Activated naive CD8-positive, alpha-beta T cell treated with anti-CD3 and anti-CD28 coated beads for 36 hours (primary cell): ENCODE results near the gene CBLN3. TPM values are rescaled to one million over a fixed set of nuclear protein-coding genes. Genes with fewer than 3 reads are reported as not detected.
A peak's percentile ranks its signal among the peaks of the same experiment; 100 is the strongest.
"Not testable (repeated sequence)": the region's sequence is repeated elsewhere in the genome, so short reads cannot be mapped to it uniquely, and the experiment has no call there.

Experiments used
- DNase-seq: peaks from one replicate; pipeline ENCODE4 v3.0.0; 2021
- H3K27ac Mint-ChIP-seq: one replicate; pipeline ENCODE4 v1.8.0; 2022; ENCODE audit warnings: mild to moderate bottlenecking, moderate library complexity, mixed read lengths
- H3K27me3 Mint-ChIP-seq: one replicate; pipeline ENCODE4 v1.8.0; 2022; ENCODE audit warnings: mild to moderate bottlenecking, mixed read lengths
- H3K36me3 Mint-ChIP-seq: one replicate; pipeline ENCODE4 v1.8.0; 2021; ENCODE audit warnings: mild to moderate bottlenecking, mixed read lengths
- H3K4me1 Mint-ChIP-seq: one replicate; pipeline ENCODE4 v1.8.0; 2021; ENCODE audit warnings: mixed read lengths
- H3K4me3 Mint-ChIP-seq: one replicate; pipeline ENCODE4 v1.8.0; 2022; ENCODE audit warnings: mild to moderate bottlenecking, moderate library complexity, mixed read lengths
- H3K9me3 Mint-ChIP-seq: one replicate; pipeline ENCODE4 v1.8.0; 2022; ENCODE audit warnings: mixed read lengths
- total RNA-seq, 2 experiments: library from RNA; stranded (reverse); gene quantifications; one replicate each; pipeline ENCODE4 v1.2.3, GENCODE V29; 2021

The CBLN3 gene
- 1 to 10 TPM; 5.5 to 6.4 TPM for total RNA-seq

- no peaks in the 10 kb centered on the region for H3K27me3 Mint-ChIP-seq
- peaks cover 44% of the 10 kb centered on the region for H3K4me1 Mint-ChIP-seq
- peak; percentile 90 for DNase-seq
- H3K4me3 Mint-ChIP-seq: peak within 1 kb of the TSS; percentile 92
- no peaks in the 10 kb centered on the region for H3K9me3 Mint-ChIP-seq
- H3K27ac Mint-ChIP-seq: peak within 1 kb of the TSS; percentile 97
- peaks cover 19% of the 10 kb centered on the region for H3K36me3 Mint-ChIP-seq
Observed at GRCh38 chr14:24429395-24430142, at the start of gene CBLN3, which contains the start of gene KHNYN. Gene CBLN3, minus strand, starts transcription at chr14:24429668. Its CDS starts 614 bp downstream, at chr14:24429054. Gene KHNYN, plus strand, starts transcription at chr14:24429954. Its CDS starts 777 bp downstream, at chr14:24430731.

DNA sequence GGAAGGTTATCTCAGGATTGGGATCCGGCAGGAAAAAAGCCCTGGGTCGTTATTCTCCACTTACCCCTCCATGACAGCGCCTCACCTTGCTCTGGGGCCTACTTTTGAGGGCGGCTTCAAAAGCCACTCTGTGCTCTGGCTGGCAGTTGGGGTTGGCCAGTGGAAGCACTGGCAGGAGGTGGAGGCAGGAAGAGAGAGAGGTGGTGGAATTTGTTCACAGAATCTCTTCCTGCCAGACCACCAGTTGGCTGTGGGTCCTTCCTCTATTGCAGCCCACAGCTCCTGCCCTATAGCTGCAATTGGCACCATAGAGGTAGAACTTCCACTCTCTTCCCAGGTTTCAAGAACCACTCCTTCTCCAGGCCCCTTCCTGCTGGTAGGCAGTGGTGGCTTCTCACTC lies 45.8 kb upstream of the CBLN3 start:
- no peak overlapping the region for H3K4me3 Mint-ChIP-seq
- peaks cover 10% of the 10 kb centered on the region for H3K36me3 Mint-ChIP-seq
- H3K27ac Mint-ChIP-seq: no peak overlapping the region
- H3K27me3 Mint-ChIP-seq: no peaks in the 10 kb centered on the region
- H3K9me3 Mint-ChIP-seq: peaks cover 6% of the 10 kb centered on the region
- no peak for DNase-seq
- no peaks in the 10 kb centered on the region for H3K4me1 Mint-ChIP-seq

- Mint-ChIP-seq H3K4me1 (peaks cover 5% of the 10 kb centered on the region), H3K9me3 (peaks cover 4% of the 10 kb centered on the region), H3K27me3 (no peaks in the 10 kb centered on the region), H3K4me3 (no peak overlapping the region), H3K36me3 (peaks cover 8% of the 10 kb centered on the region), H3K27ac (no peak overlapping the region)
- no peak for DNase-seq
Observed at GRCh38 chr14:24473211-24473610, 43.7 kb upstream of the CBLN3 start.

DNA sequence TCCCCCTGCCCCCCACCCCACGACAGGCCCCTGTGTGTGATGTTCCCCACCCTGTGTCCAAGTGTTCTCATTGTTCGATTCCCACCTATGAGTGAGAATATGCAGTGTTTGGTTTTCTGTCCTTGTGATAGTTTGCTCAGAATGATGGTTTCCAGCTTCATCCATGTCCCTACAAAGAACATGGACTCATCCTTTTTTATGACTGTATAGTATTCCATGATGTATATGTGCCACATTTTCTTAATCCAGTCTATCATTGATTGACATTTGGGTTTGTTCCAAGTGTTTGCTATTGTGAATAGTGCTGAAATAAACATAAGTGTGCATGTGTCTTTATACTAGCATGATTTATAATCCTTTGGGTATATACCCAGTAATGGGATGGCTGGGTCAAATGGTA lies 41.0 kb upstream of the CBLN3 start:
- H3K36me3 Mint-ChIP-seq: peaks cover 15% of the 10 kb centered on the region
- DNase-seq, H3K4me3 Mint-ChIP-seq: not testable (repeated sequence)

DNA sequence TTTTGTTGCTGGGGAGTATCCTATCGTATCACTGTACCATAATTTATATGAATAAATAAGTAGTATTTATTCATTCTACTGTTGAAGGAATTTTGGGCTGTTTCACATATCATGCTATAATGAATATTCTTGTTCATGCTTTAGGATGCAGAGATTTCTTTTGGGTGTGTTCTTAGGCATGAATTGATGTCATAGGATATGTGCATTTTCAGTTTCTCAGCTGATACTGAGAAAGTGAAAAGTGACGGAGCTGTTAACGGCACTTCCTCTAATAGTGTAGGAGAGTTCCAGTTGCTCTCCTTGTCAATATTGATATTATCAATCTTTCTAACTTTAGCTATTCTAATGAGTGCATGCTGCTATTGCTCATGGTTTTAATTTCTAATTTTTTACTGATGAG lies 36.3 kb upstream of the CBLN3 start:
- H3K36me3 Mint-ChIP-seq: peaks cover 30% of the 10 kb centered on the region
- no peak overlapping the region for H3K4me3 Mint-ChIP-seq
- H3K27ac Mint-ChIP-seq: no peak overlapping the region
- no peaks in the 10 kb centered on the region for H3K27me3 Mint-ChIP-seq
- DNase-seq: no peak
- peaks cover 34% of the 10 kb centered on the region for H3K4me1 Mint-ChIP-seq
- H3K9me3 Mint-ChIP-seq: peaks cover 15% of the 10 kb centered on the region

More for the DNA sequence above, 41.0 kb upstream of the CBLN3 start:
- H3K9me3 Mint-ChIP-seq: peaks cover 11% of the 10 kb centered on the region
- H3K27me3 Mint-ChIP-seq, H3K27ac Mint-ChIP-seq: not testable (repeated sequence)
- peaks cover 12% of the 10 kb centered on the region for H3K4me1 Mint-ChIP-seq

DNA sequence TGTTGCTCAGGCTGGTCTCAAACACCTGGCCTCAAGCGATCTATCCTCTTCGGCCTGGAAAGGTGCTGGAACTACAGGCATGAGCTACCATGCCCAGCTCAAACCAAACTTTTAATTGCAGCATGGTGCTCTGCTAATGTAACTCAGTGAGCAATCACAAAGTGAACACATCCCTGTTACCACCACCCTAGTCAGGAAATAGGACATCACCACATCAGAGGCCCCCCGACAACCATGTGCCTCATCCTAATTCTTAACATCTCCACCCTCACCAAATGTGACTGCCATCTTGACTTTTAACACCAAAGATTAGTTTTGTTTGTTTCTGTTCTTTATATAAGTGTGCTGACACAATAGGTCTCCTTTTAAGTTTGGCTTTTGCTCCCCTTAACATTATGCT lies 35.9 kb upstream of the CBLN3 start:
- Mint-ChIP-seq H3K4me3 (no peak overlapping the region), H3K27ac (peak overlapping the region; percentile 25), H3K36me3 (peaks cover 27% of the 10 kb centered on the region), H3K27me3 (no peaks in the 10 kb centered on the region), H3K9me3 (peaks cover 12% of the 10 kb centered on the region), H3K4me1 (peaks cover 34% of the 10 kb centered on the region)
- no peak for DNase-seq

DNA sequence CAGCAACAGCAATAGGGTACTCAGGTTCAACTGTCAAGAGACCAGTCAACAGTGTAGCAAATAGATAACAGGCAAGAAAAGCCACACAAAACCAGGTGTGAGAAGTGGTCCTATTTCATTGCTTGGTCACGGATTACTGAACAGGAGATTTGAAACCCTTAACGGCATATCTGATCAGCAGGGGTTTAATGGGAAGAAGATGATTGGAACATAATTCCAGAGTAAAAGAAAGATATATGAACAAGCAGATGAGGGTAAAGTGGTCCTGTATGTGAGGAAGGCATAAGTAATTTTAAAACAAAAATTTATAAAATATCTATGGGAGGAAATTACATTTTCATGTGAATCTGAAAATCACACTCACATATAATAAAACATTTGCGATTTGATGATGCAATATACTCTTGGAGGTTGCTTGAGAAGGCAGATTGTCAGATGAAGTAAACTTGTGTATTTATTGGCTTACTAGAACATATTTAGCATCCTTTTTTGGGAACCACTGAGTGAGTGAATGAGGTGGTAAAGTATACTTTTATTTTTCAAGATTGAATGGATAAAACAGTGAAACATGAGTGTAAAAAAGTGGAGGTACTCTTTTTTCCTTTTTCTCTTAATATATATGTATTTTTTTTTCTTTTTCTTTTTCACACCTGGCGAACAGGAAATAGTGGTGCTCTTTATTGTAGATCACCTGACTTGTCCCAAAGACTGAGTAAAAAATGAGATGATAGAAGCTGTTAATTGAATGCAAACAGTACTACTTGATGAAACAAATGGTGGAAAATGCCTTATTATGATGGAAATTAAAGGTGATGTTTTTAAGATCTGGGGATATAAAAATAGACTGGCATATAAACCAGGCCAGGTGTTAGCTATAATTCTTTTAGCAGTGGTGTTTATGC lies 34.7 kb upstream of the CBLN3 start:
- H3K27ac Mint-ChIP-seq: peak overlapping the region; percentile 83
- H3K9me3 Mint-ChIP-seq: peaks cover 12% of the 10 kb centered on the region
- H3K4me3 Mint-ChIP-seq: peak overlapping the region; percentile 14
- peaks cover 34% of the 10 kb centered on the region for H3K4me1 Mint-ChIP-seq
- peaks cover 29% of the 10 kb centered on the region for H3K36me3 Mint-ChIP-seq
- no peaks in the 10 kb centered on the region for H3K27me3 Mint-ChIP-seq
- no peak for DNase-seq

- no peak for DNase-seq
- H3K4me3 Mint-ChIP-seq: no peak overlapping the region
- H3K36me3 Mint-ChIP-seq: peaks cover 29% of the 10 kb centered on the region
- H3K4me1 Mint-ChIP-seq: peaks cover 29% of the 10 kb centered on the region
- no peaks in the 10 kb centered on the region for H3K27me3 Mint-ChIP-seq
- peak overlapping the region; percentile 75 for H3K27ac Mint-ChIP-seq
- peaks cover 12% of the 10 kb centered on the region for H3K9me3 Mint-ChIP-seq
Observed at GRCh38 chr14:24463017-24463883, 33.8 kb upstream of the CBLN3 start.

DNA sequence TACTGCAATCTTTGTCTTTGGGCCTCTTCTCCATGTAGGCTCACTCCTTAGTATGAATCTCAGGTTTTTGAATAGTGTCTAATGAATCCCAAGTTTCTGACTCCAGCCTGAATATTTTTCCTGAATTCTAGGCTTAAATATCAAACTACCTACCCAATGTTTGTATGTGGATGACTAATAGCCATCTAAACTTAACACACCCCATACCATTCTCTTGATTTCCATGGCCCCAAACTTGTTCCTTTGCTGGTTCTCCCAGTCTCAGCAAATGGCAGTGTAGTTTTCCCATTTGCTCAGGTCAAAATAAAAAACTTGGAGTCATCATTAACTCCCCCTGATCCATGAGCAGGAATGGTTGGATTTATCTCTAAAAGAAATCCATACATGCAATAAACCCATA lies 31.9 kb upstream of the CBLN3 start:
- Mint-ChIP-seq H3K27ac (peak overlapping the region; percentile 22), H3K4me3 (no peak overlapping the region), H3K36me3 (peaks cover 34% of the 10 kb centered on the region), H3K9me3 (peaks cover 15% of the 10 kb centered on the region), H3K27me3 (no peaks in the 10 kb centered on the region), H3K4me1 (peaks cover 33% of the 10 kb centered on the region)
- DNase-seq: no peak

GRCh38 chr14:24459331-24459730 lies 29.9 kb upstream of the CBLN3 start:
- H3K36me3 Mint-ChIP-seq: peaks cover 29% of the 10 kb centered on the region
- H3K4me1 Mint-ChIP-seq: peaks cover 17% of the 10 kb centered on the region
- no peak for DNase-seq
- no peaks in the 10 kb centered on the region for H3K27me3 Mint-ChIP-seq
- no peak overlapping the region for H3K27ac Mint-ChIP-seq
- peaks cover 9% of the 10 kb centered on the region for H3K9me3 Mint-ChIP-seq
- H3K4me3 Mint-ChIP-seq: no peak overlapping the region

GRCh38 chr14:24458736-24459135 lies 29.3 kb upstream of the CBLN3 start:
- Mint-ChIP-seq H3K27ac (no peak overlapping the region), H3K9me3 (peaks cover 14% of the 10 kb centered on the region)

DNA sequence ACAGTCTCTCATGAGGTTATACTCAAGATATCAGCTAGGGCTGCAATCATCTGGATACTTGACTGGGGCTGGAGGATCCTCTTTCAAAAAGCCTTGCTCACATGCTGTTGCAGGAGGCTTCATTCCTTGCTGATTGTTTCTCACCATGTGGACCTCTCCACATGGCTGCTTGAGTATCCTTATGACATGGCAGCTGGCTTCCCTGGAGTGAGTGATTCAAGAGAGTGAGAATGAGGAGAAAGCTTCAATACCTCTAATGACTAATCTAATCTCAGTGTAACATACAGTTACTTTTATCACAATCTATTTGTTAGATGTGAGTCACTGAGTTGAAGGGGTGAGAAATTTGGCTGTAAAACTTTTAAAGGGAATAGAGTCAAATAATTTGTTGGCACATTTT lies 27.5 kb upstream of the CBLN3 start:
- no peak for DNase-seq

More at GRCh38 chr14:24458736-24459135, 29.3 kb upstream of the CBLN3 start:
- Mint-ChIP-seq H3K4me1 (peaks cover 13% of the 10 kb centered on the region), H3K36me3 (peaks cover 32% of the 10 kb centered on the region), H3K4me3 (no peak overlapping the region), H3K27me3 (no peaks in the 10 kb centered on the region)
- no peak for DNase-seq

GRCh38 chr14:24450828-24451227 lies 21.4 kb upstream of the CBLN3 start:
- H3K36me3 Mint-ChIP-seq: peaks cover 47% of the 10 kb centered on the region
- H3K9me3 Mint-ChIP-seq, H3K27ac Mint-ChIP-seq, DNase-seq, H3K27me3 Mint-ChIP-seq, H3K4me1 Mint-ChIP-seq, H3K4me3 Mint-ChIP-seq: not testable (repeated sequence)

More for the DNA sequence above, 27.5 kb upstream of the CBLN3 start:
- H3K9me3 Mint-ChIP-seq: peaks cover 13% of the 10 kb centered on the region
- peaks cover 40% of the 10 kb centered on the region for H3K36me3 Mint-ChIP-seq
- H3K4me1 Mint-ChIP-seq: peaks cover 5% of the 10 kb centered on the region
- no peak overlapping the region for H3K27ac Mint-ChIP-seq
- no peak overlapping the region for H3K4me3 Mint-ChIP-seq
- H3K27me3 Mint-ChIP-seq: no peaks in the 10 kb centered on the region

- DNase-seq: no peak
- Mint-ChIP-seq H3K4me1 (peaks cover 39% of the 10 kb centered on the region), H3K27ac (peak overlapping the region; percentile 99), H3K9me3 (no peaks in the 10 kb centered on the region), H3K27me3 (no peaks in the 10 kb centered on the region), H3K4me3 (peak overlapping the region; percentile 97), H3K36me3 (peaks cover 54% of the 10 kb centered on the region)
Observed at GRCh38 chr14:24443053-24443665, 13.7 kb upstream of the CBLN3 start.
